K562 (cell line): ENCODE results near the gene KIFAP3. TPM values are rescaled to one million over a fixed set of nuclear protein-coding genes. Genes with fewer than 3 reads are reported as not detected.

Experiments used
- ATAC-seq: fragments of 200-7000 bp; cut with Tn5 transposase; 3 replicates; pipeline ENCODE4 v1.9.1; 2020; ENCODE audit warnings: moderate library complexity
- BruUV-seq: library from RNA; stranded (reverse); fragments of 400-500 nt; replicated peaks from 2 replicates; lab custom pipeline; 2021; lab: Mats Ljungman, UMichigan
- CTCF ChIA-PET: fragments of 300-600 bp; formaldehyde crosslinking; extraction: SDS; loops from one replicate; lab custom pipeline; 2021; ENCODE audit warnings: low intra/inter-chr PET ratio; lab: Yijun Ruan, JAX
- POLR2A ChIA-PET: fragments of 300-600, 350-650 bp; sonication (Branson Sonifier 250); formaldehyde crosslinking; extraction: SDS; loops from one replicate; lab custom pipeline; 2021; ENCODE audit warnings: antibody characterized with exemption, inconsistent platforms; lab: Yijun Ruan, JAX
- DNase-seq, 4 experiments: peaks; one replicate each; pipeline versions ENCODE4 v3.0.0 to v3.0.0-alpha.2; 2011 to 2018; ENCODE audit warnings: low spot score in 3 of 4, mixed read lengths in 3 of 4; ENCODE audit errors: extremely low read depth in 1 of 4
- FAIRE-seq: peaks from 2 replicates; lab custom pipeline; 2011; peaks lifted over from hg19 to GRCh38; lab: Jason Lieb, UNC
- H2AFZ ChIP-seq: 2 replicates; pipeline ENCODE4 v1.6.0; 2011; ENCODE audit warnings: low read depth, low read length, control low read depth, inconsistent platforms
- H3K27ac ChIP-seq: fragments of 200-600 bp; 3 replicates; pipeline ENCODE4 v1.8.0; 2011; ENCODE audit warnings: low read depth, mild to moderate bottlenecking, control low read depth, inconsistent platforms, low read length, moderate library complexity, mixed read lengths; ENCODE audit errors: extremely low read depth
- H3K27me3 ChIP-seq, 2 experiments: fragments of 300-600 bp in 1 of 2; 2 replicates in 1 of 2; 3 replicates in 1 of 2; pipeline versions ENCODE4 v1.6.0 to v1.8.0; 2011; ENCODE audit warnings: inconsistent platforms in 2 of 2, low read length in 2 of 2, mild to moderate bottlenecking in 1 of 2, mixed read lengths in 1 of 2, moderate library complexity in 1 of 2; ENCODE audit not compliant: control insufficient read depth in 2 of 2, insufficient read depth in 2 of 2
- H3K36me3 ChIP-seq: fragments of 300-600 bp; 3 replicates; pipeline ENCODE4 v1.8.0; 2011; ENCODE audit warnings: mild to moderate bottlenecking, low read length, inconsistent platforms; ENCODE audit not compliant: control insufficient read depth, insufficient read depth
- H3K4me1 ChIP-seq, 2 experiments: fragments of 200-600 bp in 1 of 2; replicated peaks in 1 of 2; 2 replicates in 1 of 2; 3 replicates in 1 of 2; pipeline versions ENCODE4 v1.5.1 to v1.8.0; 2011; ENCODE audit warnings: inconsistent platforms in 2 of 2, low read length in 2 of 2, mild to moderate bottlenecking in 1 of 2, mixed read lengths in 1 of 2, moderate library complexity in 1 of 2; ENCODE audit not compliant: control insufficient read depth in 2 of 2, insufficient read depth in 2 of 2
- H3K4me2 ChIP-seq: 2 replicates; pipeline ENCODE4 v1.6.1; 2011; ENCODE audit warnings: low read length, control low read depth, inconsistent platforms, mixed read lengths; ENCODE audit not compliant: insufficient read depth
- H3K4me3 ChIP-seq: fragments of 200-600 bp; sonication (generic), shearing (Covaris generic); 2 replicates; pipeline ENCODE4 v1.5.1; 2016; ENCODE audit warnings: control low read depth, inconsistent platforms
- H3K79me2 ChIP-seq: fragments of 200-600 bp; 3 replicates; pipeline ENCODE4 v1.8.0; 2011; ENCODE audit warnings: low read length, inconsistent platforms; ENCODE audit not compliant: control insufficient read depth, insufficient read depth
- H3K9ac ChIP-seq, 2 experiments: 2 replicates each; pipeline versions ENCODE4 v1.6.0 to v1.6.1; 2011; ENCODE audit warnings: low read depth in 2 of 2, low read length in 2 of 2, control low read depth in 1 of 2, inconsistent platforms in 1 of 2, mild to moderate bottlenecking in 1 of 2, mixed read lengths in 1 of 2; ENCODE audit not compliant: insufficient read depth in 1 of 2
- H3K9me1 ChIP-seq: one replicate; pipeline ENCODE4 v1.6.0; 2011; ENCODE audit warnings: inconsistent platforms, mild to moderate bottlenecking, low read length, moderate library complexity; ENCODE audit not compliant: control insufficient read depth, insufficient read depth
- H3K9me3 ChIP-seq: replicated peaks from 2 replicates; pipeline ENCODE4 v1.5.1; 2011; ENCODE audit warnings: low read depth, low read length, inconsistent platforms; ENCODE audit not compliant: control insufficient read depth, insufficient read depth
- H4K20me1 ChIP-seq: replicated peaks from 2 replicates; pipeline ENCODE4 v1.6.1; 2011; ENCODE audit warnings: low read length, inconsistent platforms, mixed read lengths; ENCODE audit not compliant: control insufficient read depth, insufficient read depth
- ATF1 ChIP-seq, 2 experiments: fragments of 450-650 bp in 1 of 2; IDR thresholded peaks; 2 replicates each; pipeline ENCODE4 v1.6.1; 2016; ENCODE audit warnings: missing compliant biosample characterization in 1 of 2, missing genetic modification characterization in 1 of 2
- ATF3 ChIP-seq, 2 experiments: fragments of 450-650 bp in 1 of 2; sonication (generic) in 1 of 2; formaldehyde crosslinking in 1 of 2; IDR thresholded peaks in 1 of 2; conservative IDR thresholded peaks in 1 of 2; 2 replicates each; pipeline versions ENCODE4 v1.6.1 to v1.8.1; 2016 to 2023; ENCODE audit warnings: mild to moderate bottlenecking in 2 of 2, moderate library complexity in 2 of 2, inconsistent platforms in 1 of 2, missing genetic modification reagents in 1 of 2
- CREB1 ChIP-seq, 2 experiments: sonication (generic) in 1 of 2; formaldehyde crosslinking in 1 of 2; IDR thresholded peaks; 2 replicates each; pipeline versions ENCODE4 v1.6.1 to v1.8.0; 2012 to 2022; ENCODE audit warnings: inconsistent platforms in 1 of 2, mild to moderate bottlenecking in 1 of 2, missing genetic modification reagents in 1 of 2, moderate library complexity in 1 of 2
- CREM ChIP-seq: IDR thresholded peaks from 2 replicates; pipeline ENCODE4 v1.6.1; 2014; ENCODE audit warnings: antibody characterized with exemption, low read depth
- TAF15 ChIP-seq: fragments of 200-400 bp; formaldehyde crosslinking; IDR thresholded peaks from 2 replicates; pipeline ENCODE4 v1.6.1; 2017; ENCODE audit warnings: mild to moderate bottlenecking, low read depth, low read length, moderate library complexity
- ZFPM2 ChIP-seq: fragments of 250-450 bp; sonication (Bioruptor Pico); IDR thresholded peaks from 2 replicates; pipeline ENCODE4 v1.5.1; 2022; ENCODE audit warnings: mild to moderate bottlenecking
- WGBS: fragments of 100-300 bp; shearing (Covaris generic); methylation state at CpG from one replicate; pipeline ENCODE4 v1.1.6; 2016; ENCODE audit warnings: low coverage, mixed read lengths; ENCODE audit not compliant: insufficient coverage; ENCODE audit errors: missing lambda C conversion rate; 5-methylcytosine and 5-hydroxymethylcytosine counted together
- in situ Hi-C: fragments of 300-500 bp; cut with MboI; formaldehyde crosslinking; loops from 4 replicates; pipeline ENCODE4 v1.15.0; 2018; ENCODE audit warnings: inconsistent platforms, mixed read lengths
- intact Hi-C: fragments of 100-400 bp; cut with micrococcal nuclease; formaldehyde crosslinking; loops from 2 replicates; pipeline ENCODE4 v1.14.2; 2022
- polyA plus RNA-seq, 8 experiments: library from polyadenylated mRNA; depleted of rRNA in 4 of 8; stranded (reverse) in 5 of 8; unstranded in 3 of 8; fragments of >200 nt; fragmentation: Nextera tagmentation in 2 of 8; fragmentation: Illumina TruSeq in 1 of 8; extraction: Ambion mirVana in 2 of 8; extraction: Trizol in 1 of 8; gene quantifications; 2 replicates each; pipeline versions ENCODE4 v1.2.1 to v1.2.3, GENCODE V29; 2011 to 2014; ENCODE audit warnings: inconsistent platforms in 1 of 8, missing spikeins in 1 of 8
- total RNA-seq, 7 experiments: library from RNA; depleted of rRNA in 6 of 7; stranded (reverse); fragments of >200 nt in 6 of 7; fragmentation: Illumina TruSeq in 2 of 7; extraction: Trizol in 2 of 7; gene quantifications; 2 replicates each; pipeline versions ENCODE4 v1.2.1 to v1.2.3, GENCODE V29; 2011 to 2021; ENCODE audit warnings: low replicate concordance in 1 of 7

Gene KIFAP3
- total and polyA plus RNA-seq, 9 of the 15 experiments (the other 6 are each of a cell fraction or from before 2014, with no cell fraction given), result 8.8 to 17.5 (median 11.8) TPM

GRCh38 chr1:170085091-170085490, 10.6 kb upstream of the KIFAP3 start:
- CTCF ChIA-PET, result no interaction called here

More at GRCh38 chr1:170085091-170085490, 10.6 kb upstream of the KIFAP3 start:
- intact Hi-C loops, result no loop called here
- WGBS, result 2% methylated on average over 2 of the region's 2 CpGs
- Histone ChIP-seq H3K4me3 (no peak overlapping the region), H3K9me3 (no peaks in the 10 kb centered on the region), H3K79me2 (no peaks in the 10 kb centered on the region), H3K36me3 (no peaks in the 10 kb centered on the region), H3K27me3 (no peaks in the 10 kb centered on the region), H3K9ac (no peak overlapping the region), H4K20me1 (no peaks in the 10 kb centered on the region), H3K4me2 (no peak overlapping the region), H3K9me1 (no peaks in the 10 kb centered on the region), H3K4me1 (no peaks in the 10 kb centered on the region), H3K27ac (no peak overlapping the region), H2AFZ (no peak overlapping the region)
- POLR2A ChIA-PET, result no interaction called here
- in situ Hi-C loops, result no loop called here
- FAIRE-seq (no peak), ATAC-seq (no peak), DNase-seq (peak in 2 of 4 experiments; percentile 38 to 45)
- no TSS peak for BruUV-seq
- TF ChIP-seq ZFPM2 (CRISPR knock-in tag), result no peak
- peak; percentile 32; the same call in 1 of the 2 replicates for TF ChIP-seq ATF3 (IDR thresholded peaks at IDR 0.05)
- no peak for TF ChIP-seq ATF3 (CRISPR knock-in tag; conservative IDR thresholded peaks at IDR 0.05)
- TF ChIP-seq TAF15, result no peak
- TF ChIP-seq CREM, result peak; percentile 16; the same call in 1 of the 2 replicates
- no peak for TF ChIP-seq ATF1 (CRISPR knock-in tag; IDR thresholded peaks at IDR 0.05)
- TF ChIP-seq ATF1 (tag; IDR thresholded peaks at IDR 0.05), result peak; percentile 71
- peak; percentile 17; the same call in 1 of the 2 replicates for TF ChIP-seq CREB1 (IDR thresholded peaks at IDR 0.05)
- no peak for TF ChIP-seq CREB1 (CRISPR knock-in tag; IDR thresholded peaks at IDR 0.05)
